Adipocyte (in vitro differentiated cells): ENCODE data around the gene GRK4.

Experiments used
- DNase-seq: peaks from one replicate; pipeline ENCODE4 v3.0.0-alpha.2; 2015; ENCODE audit warnings: low read depth
- H3K27me3 ChIP-seq: replicated peaks from 2 replicates; pipeline ENCODE4 v1.7.0; 2013; ENCODE audit warnings: mild to moderate bottlenecking, low read length, moderate library complexity; ENCODE audit not compliant: control insufficient read depth, insufficient read depth
- H3K36me3 ChIP-seq: 2 replicates; pipeline ENCODE4 v1.7.0; 2013; ENCODE audit warnings: low read length, mild to moderate bottlenecking, moderate library complexity; ENCODE audit not compliant: control insufficient read depth, insufficient read depth, severe bottlenecking
- H3K4me1 ChIP-seq: 2 replicates; pipeline ENCODE4 v1.7.0; 2013; ENCODE audit warnings: mild to moderate bottlenecking, low read length, moderate library complexity; ENCODE audit not compliant: control insufficient read depth, insufficient read depth
- H3K4me3 ChIP-seq: 2 replicates; pipeline ENCODE4 v1.7.0; 2013; ENCODE audit warnings: mild to moderate bottlenecking, low read length, moderate library complexity
- H3K9ac ChIP-seq: 2 replicates; pipeline ENCODE4 v1.7.0; 2013; ENCODE audit warnings: mild to moderate bottlenecking, low read length, moderate library complexity
- H3K9me3 ChIP-seq: 2 replicates; pipeline ENCODE4 v1.7.0; 2013; ENCODE audit warnings: mild to moderate bottlenecking, low read length, moderate library complexity; ENCODE audit not compliant: control insufficient read depth

Gene GRK4

DNA sequence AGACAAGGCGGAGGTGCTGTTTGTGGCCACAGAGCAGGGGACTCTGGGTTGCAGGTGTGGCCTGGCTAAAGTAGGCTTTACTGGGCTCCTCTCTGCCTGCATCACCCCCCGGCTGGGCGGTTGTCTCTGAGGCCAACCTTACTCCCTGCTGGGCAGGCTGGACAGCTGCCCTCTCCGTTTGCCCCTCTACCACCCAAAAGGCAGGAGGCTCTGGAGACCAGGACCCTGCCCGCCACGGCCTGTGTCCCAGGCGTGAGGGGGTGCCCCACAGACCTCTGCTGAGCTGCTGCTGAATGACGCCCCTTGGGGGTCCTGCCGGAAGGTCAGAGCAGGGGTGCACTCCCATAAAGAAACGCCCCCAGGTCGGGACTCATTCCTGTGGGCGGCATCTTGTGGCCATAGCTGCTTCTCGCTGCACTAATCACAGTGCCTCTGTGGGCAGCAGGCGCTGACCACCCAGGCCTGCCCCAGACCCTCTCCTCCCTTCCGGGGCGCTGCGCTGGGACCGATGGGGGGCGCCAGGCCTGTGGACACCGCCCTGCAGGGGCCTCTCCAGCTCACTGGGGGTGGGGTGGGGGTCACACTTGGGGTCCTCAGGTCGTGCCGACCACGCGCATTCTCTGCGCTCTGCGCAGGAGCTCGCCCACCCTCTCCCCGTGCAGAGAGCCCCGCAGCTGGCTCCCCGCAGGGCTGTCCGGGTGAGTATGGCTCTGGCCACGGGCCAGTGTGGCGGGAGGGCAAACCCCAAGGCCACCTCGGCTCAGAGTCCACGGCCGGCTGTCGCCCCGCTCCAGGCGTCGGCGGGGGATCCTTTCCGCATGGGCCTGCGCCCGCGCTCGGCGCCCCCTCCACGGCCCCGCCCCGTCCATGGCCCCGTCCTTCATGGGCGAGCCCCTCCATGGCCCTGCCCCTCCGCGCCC, 110.0 kb downstream of the GRK4 start:
- Histone ChIP-seq H3K27me3 (no peaks in the 10 kb centered on the region), H3K36me3 (no peaks in the 10 kb centered on the region), H3K9me3 (no peaks in the 10 kb centered on the region), H3K4me1 (peaks cover 13% of the 10 kb centered on the region), H3K9ac (peak overlapping the region; percentile 83), H3K4me3 (peak overlapping the region; percentile 81)
- peak; percentile 13 for DNase-seq

DNA sequence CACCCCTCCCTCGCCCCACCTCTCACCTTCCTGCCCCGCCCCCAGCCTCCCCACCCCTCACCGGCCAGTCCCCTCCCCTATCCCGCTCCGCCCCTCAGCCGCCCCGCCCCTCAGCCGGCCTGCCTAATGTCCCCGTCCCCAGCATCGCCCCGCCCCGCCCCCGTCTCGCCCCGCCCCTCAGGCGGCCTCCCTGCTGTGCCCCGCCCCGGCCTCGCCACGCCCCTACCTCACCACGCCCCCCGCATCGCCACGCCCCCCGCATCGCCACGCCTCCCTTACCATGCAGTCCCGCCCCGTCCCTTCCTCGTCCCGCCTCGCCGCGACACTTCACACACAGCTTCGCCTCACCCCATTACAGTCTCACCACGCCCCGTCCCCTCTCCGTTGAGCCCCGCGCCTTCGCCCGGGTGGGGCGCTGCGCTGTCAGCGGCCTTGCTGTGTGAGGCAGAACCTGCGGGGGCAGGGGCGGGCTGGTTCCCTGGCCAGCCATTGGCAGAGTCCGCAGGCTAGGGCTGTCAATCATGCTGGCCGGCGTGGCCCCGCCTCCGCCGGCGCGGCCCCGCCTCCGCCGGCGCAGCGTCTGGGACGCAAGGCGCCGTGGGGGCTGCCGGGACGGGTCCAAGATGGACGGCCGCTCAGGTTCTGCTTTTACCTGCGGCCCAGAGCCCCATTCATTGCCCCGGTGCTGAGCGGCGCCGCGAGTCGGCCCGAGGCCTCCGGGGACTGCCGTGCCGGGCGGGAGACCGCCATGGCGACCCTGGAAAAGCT, 110.9 kb downstream of the GRK4 start, which contains the start of the genes HTT and HTT-AS:
Gene HTT, plus strand, starts transcription at position 604 of the 768 bp plus-strand sequence. Its CDS starts 145 bp downstream, at position 749.
Gene HTT-AS, minus strand, starts transcription at position 461 of the 768 bp plus-strand sequence.
- DNase-seq, result peak; percentile 96
- no peaks in the 10 kb centered on the region for H3K36me3 ChIP-seq
- H3K4me1 ChIP-seq, result peaks cover 13% of the 10 kb centered on the region
- no peaks in the 10 kb centered on the region for H3K9me3 ChIP-seq
- H3K27me3 ChIP-seq, result no peaks in the 10 kb centered on the region
- H3K9ac ChIP-seq, result peak within 1 kb of the TSS; percentile 93
- H3K4me3 ChIP-seq, result peak within 1 kb of the TSS; percentile 96

DNA sequence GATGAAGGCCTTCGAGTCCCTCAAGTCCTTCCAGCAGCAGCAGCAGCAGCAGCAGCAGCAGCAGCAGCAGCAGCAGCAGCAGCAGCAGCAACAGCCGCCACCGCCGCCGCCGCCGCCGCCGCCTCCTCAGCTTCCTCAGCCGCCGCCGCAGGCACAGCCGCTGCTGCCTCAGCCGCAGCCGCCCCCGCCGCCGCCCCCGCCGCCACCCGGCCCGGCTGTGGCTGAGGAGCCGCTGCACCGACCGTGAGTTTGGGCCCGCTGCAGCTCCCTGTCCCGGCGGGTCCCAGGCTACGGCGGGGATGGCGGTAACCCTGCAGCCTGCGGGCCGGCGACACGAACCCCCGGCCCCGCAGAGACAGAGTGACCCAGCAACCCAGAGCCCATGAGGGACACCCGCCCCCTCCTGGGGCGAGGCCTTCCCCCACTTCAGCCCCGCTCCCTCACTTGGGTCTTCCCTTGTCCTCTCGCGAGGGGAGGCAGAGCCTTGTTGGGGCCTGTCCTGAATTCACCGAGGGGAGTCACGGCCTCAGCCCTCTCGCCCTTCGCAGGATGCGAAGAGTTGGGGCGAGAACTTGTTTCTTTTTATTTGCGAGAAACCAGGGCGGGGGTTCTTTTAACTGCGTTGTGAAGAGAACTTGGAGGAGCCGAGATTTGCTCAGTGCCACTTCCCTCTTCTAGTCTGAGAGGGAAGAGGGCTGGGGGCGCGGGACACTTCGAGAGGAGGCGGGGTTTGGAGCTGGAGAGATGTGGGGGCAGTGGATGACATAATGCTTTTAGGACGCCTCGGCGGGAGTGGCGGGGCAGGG, 111.7 kb downstream of the GRK4 start:
- Histone ChIP-seq H3K27me3 (no peaks in the 10 kb centered on the region), H3K4me1 (peaks cover 13% of the 10 kb centered on the region), H3K4me3 (peak overlapping the region; percentile 96), H3K36me3 (no peaks in the 10 kb centered on the region), H3K9me3 (no peaks in the 10 kb centered on the region), H3K9ac (peak overlapping the region; percentile 93)
- peak; percentile 88 for DNase-seq

DNA sequence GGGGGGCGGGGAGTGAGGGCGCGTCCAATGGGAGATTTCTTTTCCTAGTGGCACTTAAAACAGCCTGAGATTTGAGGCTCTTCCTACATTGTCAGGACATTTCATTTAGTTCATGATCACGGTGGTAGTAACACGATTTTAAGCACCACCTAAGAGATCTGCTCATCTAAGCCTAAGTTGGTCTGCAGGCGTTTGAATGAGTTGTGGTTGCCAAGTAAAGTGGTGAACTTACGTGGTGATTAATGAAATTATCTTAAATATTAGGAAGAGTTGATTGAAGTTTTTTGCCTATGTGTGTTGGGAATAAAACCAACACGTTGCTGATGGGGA, 112.2 kb downstream of the GRK4 start:
- no peaks in the 10 kb centered on the region for H3K9me3 ChIP-seq
- peak overlapping the region; percentile 96 for H3K4me3 ChIP-seq
- DNase-seq, result no peak
- H3K4me1 ChIP-seq, result peaks cover 13% of the 10 kb centered on the region
- H3K36me3 ChIP-seq, result no peaks in the 10 kb centered on the region
- peak overlapping the region; percentile 83 for H3K9ac ChIP-seq
- H3K27me3 ChIP-seq, result no peaks in the 10 kb centered on the region

DNA sequence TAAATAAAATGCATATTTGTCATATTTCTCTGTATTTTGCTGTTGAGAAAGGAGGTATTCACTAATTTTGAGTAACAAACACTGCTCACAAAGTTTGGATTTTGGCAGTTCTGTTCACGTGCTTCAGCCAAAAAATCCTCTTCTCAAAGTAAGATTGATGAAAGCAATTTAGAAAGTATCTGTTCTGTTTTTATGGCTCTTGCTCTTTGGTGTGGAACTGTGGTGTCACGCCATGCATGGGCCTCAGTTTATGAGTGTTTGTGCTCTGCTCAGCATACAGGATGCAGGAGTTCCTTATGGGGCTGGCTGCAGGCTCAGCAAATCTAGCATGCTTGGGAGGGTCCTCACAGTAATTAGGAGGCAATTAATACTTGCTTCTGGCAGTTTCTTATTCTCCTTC, 114.4 kb downstream of the GRK4 start:
- H3K36me3 ChIP-seq, result no peaks in the 10 kb centered on the region
- no peak for DNase-seq
- H3K9me3 ChIP-seq, result no peaks in the 10 kb centered on the region
- no peaks in the 10 kb centered on the region for H3K27me3 ChIP-seq
- H3K9ac ChIP-seq, result no peak overlapping the region
- no peak overlapping the region for H3K4me3 ChIP-seq
- H3K4me1 ChIP-seq, result peaks cover 13% of the 10 kb centered on the region

DNA sequence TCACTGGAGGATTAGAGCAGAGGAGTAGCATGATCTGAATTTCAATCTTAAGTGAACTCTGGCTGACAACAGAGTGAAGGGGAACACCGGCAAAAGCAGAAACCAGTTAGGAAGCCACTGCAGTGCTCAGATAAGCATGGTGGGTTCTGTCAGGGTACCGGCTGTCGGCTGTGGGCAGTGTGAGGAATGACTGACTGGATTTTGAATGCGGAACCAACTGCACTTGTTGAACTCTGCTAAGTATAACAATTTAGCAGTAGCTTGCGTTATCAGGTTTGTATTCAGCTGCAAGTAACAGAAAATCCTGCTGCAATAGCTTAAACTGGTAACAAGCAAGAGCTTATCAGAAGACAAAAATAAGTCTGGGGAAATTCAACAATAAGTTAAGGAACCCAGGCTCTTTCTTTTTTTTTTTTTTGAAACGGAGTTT, 116.3 kb downstream of the GRK4 start:
- DNase-seq, result no peak
- H3K9ac ChIP-seq, result no peak overlapping the region
- no peaks in the 10 kb centered on the region for H3K9me3 ChIP-seq
- no peaks in the 10 kb centered on the region for H3K36me3 ChIP-seq
- no peak overlapping the region for H3K4me3 ChIP-seq
- no peaks in the 10 kb centered on the region for H3K27me3 ChIP-seq
- H3K4me1 ChIP-seq, result peaks cover 13% of the 10 kb centered on the region

DNA sequence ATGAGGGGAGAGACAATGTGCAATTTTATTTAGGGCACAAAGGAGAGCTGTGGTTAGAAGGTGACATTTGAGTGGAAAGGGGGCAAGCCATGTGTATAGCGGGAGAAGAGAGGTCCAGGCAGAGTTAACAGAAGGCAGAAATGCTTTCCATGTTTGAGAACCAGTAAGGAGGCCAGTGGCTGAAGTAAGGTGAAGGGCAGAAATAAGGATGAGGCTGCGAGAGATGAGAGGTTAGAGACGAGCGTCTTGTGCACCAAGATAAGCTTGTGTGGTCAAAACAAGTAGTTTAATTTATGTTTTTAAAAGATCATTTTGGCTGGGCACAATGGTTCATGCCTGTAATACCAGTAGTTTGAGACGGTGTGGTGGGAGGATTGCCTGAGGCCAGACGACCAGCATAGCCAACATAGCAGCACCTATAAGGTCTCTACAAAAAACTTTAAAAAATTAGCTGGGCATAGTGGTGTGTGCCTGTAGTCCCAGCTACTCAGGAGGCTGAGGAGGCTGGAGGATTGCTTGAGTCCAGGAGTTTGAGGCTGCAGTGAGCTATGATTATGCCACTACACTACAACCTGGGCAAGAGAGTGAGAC, 119.6 kb downstream of the GRK4 start:
- Histone ChIP-seq H3K4me3 (no peak overlapping the region), H3K9me3 (no peaks in the 10 kb centered on the region), H3K4me1 (peaks cover 4% of the 10 kb centered on the region), H3K9ac (no peak overlapping the region), H3K27me3 (no peaks in the 10 kb centered on the region), H3K36me3 (peaks cover 5% of the 10 kb centered on the region)
- no peak for DNase-seq

DNA sequence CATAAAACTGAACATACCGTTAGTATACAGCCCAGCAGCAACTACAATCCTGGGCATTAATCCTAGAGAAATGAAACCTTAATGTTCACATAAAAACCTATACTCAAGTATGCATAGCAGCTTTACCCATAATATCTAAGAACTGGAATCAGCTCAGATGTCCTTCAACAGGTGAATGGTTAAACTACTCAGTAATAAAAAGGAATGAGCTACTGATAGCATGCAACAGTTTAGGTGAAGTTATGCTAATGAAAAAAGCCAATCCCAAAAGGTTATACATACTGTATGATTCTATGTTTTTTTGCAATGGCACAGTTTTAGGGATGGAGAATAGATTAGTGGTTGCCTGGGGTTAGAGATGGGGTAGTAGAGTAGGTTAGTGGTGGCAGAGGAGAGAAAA, 120.4 kb downstream of the GRK4 start:
- Histone ChIP-seq H3K9me3 (no peaks in the 10 kb centered on the region), H3K4me1 (peaks cover 4% of the 10 kb centered on the region), H3K9ac (no peak overlapping the region), H3K4me3 (no peak overlapping the region), H3K27me3 (no peaks in the 10 kb centered on the region), H3K36me3 (peaks cover 10% of the 10 kb centered on the region)
- no peak for DNase-seq

DNA sequence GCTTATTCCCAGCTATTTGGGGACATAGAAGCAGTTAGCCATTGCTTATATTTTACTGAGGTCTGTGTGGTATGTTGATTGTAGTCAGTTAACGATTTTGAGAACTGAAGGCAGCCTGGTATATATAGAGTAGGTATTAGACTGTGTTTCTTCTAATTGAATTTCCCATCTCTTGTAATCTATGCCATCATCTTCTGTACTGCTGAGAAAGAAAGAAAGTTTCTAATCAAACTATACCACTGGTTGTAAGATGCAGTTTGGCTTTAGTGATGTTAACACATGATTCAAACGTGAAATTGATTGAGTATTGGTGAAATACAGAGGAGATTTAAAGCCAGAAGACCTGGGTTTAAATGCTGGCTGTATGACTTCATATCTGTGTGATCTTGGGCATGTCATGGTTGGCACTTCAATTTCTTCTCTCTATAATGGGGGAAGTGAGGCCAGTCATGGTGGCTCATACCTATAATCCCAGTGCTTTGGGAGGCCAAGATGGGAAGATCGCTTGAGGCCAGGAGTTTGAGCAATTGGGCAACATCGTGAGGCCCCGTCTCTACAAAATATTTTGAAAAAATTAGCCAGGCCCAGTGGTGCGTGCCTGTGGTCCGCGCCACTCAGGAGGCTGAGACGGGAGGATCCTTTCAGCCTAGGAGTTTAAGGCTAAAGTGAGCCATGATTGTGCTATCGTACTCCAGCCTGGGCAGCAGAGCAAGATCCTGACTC, 122.7 kb downstream of the GRK4 start:
- Histone ChIP-seq H3K36me3 (peaks cover 14% of the 10 kb centered on the region), H3K4me1 (peaks cover 4% of the 10 kb centered on the region), H3K9ac (no peak overlapping the region), H3K27me3 (no peaks in the 10 kb centered on the region), H3K9me3 (no peaks in the 10 kb centered on the region), H3K4me3 (no peak overlapping the region)
- no peak for DNase-seq

DNA sequence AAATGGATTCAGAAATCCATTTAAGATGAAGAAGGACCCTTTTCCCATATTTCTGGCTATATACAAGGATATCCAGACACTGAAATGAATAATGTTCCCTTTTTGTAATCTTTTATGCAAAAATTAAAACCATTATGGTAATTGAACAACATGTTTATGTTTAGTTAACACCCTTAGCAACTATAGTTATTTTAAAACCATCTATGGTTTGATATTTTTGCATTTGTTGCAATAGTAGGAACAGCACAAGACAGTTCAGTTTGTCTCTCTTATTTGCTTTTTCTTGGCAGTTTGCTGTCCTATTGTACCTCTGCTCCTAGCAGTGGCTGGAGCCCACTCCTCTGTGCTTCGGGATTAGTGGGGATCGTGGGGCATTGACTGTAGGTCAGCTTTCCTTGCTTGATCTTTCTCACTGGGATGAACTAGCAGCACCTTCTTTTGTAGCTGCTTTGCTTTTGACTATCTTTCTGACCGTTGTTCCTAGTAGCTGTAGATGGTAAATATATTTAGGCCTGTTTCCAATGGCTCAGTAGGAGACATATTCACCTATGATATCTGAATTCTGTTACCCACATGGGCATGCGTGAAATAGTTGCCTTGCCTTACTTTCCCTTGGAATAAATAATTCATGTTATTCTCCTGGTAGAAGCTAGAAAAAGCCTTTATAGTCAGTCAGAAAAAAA, 123.9 kb downstream of the GRK4 start:
- Histone ChIP-seq H3K4me1 (peaks cover 4% of the 10 kb centered on the region), H3K9ac (no peak overlapping the region), H3K4me3 (no peak overlapping the region), H3K9me3 (no peaks in the 10 kb centered on the region), H3K36me3 (peaks cover 14% of the 10 kb centered on the region), H3K27me3 (no peaks in the 10 kb centered on the region)
- DNase-seq, result no peak
